COLO668 (cell line): Measurements from ENCODE around the gene GALNT17.
"Not testable (repeated sequence)": the region's sequence is repeated elsewhere in the genome, so short reads cannot be mapped to it uniquely, and the experiment has no call there.

Source experiments
- DNase-seq: peaks from one replicate; lab custom pipeline; 2025; ENCODE audit not compliant: unreplicated experiment; lab: John Stamatoyannopoulos, UW

Gene GALNT17

DNA sequence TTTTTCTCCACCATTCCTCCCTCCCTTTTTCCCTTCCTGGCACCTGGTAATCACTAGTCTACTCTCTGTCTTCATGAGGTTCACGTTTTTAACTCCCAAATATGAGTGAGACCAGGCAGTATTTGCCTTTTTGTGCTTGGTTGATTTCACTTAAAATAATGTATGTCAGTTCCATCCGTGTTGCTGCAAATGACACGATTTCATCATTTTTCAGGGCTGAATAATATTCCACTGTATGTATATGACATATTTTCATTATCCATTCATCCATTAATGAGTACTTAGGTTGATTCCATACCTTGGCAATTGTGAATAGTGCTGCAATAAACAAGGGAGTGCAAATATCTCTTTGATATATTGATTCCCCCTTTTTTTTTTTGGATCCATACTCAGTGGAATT is 25.8 kb downstream of the GALNT17 start:
- no peak for DNase-seq

DNA sequence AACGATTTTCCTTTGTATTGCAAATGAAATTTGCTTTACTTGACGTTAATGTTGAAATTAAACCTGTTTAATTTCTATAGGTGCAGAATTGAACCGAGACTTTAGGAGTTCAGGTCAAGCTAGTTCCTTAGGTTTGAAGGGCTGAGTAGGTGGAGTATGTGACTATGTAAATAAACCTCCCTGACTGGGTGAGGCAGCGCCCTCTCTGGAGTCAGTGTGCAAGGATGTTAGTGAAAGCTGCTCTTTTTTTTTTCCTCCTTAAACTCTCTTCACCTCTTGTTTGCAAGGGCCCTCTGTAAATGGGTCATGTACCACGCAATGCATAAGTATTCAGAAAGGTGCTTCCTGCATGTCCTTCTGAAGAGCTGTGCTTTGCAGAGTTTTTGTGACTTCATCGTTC is 33.8 kb downstream of the GALNT17 start:
- DNase-seq = no peak

DNA sequence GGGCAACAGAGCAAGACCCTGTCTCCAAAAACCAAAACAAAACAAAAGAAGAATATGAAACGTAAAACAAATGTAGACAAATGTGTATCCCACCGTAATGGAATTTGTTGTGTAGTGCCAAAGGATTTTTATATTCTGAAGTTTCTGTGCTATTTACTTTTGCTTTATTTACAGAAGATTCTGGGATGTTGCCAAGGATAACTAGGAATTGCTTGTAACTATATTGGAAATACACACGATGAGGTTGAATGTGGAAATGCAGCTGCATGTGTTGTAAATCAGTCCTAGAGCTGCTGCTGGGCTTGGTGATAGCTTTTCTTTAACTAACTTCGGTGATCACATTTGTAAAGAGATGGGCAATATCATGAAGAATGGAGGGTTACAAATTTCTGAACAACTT is 39.5 kb downstream of the GALNT17 start:
- DNase-seq = no peak

DNA sequence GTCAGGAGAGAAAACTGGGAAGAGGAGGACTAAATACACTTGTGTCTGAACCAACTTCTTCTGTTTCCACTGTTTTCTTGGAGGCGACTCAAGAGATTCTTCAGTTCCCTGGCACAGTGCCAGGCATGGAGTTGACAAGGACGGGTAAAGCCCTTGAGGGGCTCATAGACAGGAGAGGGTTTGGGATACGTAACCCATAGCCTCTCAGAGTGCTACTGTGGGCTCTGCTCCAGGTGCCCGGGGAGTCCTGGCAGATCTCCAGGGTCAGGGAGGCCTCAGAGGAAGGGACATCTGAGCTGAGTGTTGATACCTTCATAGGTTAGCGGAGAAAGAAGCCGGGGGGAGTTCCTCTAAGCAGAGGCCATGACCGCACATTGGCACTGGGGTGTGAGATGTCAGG is 42.0 kb downstream of the GALNT17 start:
- DNase-seq = no peak

DNA sequence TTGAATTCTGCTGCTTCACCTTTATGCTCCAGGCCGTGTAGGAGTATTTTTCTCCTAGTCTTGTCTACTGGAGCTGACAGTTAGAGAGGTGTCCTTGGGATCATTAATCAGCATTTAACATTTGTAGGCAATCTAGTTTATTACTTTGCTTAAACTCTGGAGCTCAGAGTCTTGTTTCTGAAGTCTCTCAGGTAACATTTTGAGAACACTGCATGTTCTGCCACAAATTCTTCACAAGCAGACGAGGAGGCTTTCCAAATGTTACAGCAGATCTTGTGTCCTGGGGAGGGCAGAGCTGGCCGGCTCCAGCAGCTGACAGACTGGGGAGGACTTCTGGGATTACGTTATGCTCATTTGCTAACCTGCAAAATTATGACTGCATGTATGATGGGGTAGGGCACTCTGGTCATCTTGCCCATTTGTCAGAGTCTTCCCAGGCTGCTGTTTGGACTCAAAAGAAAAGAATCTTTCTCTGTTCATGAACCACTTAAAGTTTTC is 50.5 kb downstream of the GALNT17 start:
- DNase-seq = no peak

DNA sequence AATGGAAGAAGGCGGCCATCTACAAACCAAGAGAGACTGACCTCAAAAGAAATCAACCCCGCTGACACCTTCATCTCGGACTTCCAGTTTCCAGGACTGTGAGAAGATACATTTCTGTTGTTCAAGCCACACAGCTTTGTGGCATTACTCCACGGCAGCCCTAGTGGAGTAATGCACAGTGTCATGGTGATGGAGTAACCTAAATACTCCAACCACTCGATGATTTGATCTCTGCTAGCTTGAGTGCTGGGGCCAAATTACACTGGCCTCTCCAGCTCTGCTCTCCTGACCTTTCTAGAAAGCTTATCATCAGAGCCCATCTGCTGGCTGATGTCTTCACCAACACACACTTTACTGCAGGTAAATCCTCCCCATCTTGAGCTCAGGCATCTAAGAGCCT is 52.2 kb downstream of the GALNT17 start:
- no peak for DNase-seq

DNA sequence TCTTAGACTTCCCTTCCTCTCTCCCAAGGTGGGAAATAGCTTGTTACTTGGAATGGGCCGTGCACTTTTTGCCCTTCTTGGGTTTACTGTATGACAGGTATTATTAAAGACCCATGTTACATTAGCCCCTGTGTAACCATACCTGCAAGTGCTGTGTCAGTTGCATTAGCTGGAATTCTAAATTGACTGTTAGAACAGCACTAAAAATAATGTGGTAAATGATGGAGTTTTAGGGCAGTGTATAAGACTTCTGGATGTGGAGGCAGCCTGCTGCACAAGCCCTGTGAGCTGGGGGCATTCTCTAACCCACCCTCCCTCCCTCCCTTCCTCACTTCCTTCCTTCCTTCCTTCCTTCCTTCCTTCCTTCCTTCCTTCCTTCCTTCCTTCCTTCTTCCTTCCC is 52.7 kb downstream of the GALNT17 start:
- no peak for DNase-seq

DNA sequence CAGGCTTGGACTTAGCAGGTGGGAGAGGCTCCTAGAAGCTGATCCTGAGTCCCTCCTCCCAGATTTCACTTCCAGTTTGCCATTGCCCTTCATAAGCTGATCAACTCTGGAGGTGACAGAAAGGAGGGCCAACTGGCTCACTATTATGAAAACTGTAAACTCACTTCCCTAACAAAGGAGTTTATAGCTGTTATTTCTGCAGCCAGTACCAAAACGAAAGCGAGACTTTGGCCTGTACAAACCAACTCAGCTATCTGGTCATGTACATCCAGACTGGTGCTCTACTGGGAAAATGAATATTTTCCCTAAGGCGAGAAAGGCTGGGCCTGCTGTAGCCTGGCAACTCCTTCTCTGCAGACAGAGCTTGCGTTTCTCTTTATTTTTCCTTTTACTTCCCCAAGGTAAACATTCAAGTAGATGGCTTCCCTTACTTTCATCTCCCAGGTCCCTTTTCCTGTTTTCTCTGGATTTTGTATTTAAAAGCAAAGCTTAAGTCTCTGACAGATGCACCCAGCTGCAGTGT is 54.7 kb downstream of the GALNT17 start:
- no peak for DNase-seq

DNA sequence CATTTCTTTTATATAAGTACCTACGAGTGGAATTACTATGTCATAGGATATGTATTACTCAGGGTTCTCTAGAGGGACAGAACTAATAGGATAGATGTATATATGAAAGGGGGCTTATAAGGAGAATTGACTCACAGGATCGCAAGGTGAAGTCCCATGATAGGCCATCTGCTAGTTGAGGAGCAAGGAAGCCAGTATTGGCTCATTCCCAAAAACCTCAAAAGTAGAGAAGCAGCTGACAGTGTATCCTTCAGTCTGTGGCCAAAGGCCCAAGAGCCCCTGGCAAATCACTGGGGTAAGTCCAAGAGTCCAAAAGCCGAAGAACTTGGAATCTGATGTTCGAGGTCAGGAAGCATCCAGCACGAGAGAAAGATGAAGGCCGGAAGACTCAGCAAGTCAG is 59.8 kb downstream of the GALNT17 start:
- no peak for DNase-seq

DNA sequence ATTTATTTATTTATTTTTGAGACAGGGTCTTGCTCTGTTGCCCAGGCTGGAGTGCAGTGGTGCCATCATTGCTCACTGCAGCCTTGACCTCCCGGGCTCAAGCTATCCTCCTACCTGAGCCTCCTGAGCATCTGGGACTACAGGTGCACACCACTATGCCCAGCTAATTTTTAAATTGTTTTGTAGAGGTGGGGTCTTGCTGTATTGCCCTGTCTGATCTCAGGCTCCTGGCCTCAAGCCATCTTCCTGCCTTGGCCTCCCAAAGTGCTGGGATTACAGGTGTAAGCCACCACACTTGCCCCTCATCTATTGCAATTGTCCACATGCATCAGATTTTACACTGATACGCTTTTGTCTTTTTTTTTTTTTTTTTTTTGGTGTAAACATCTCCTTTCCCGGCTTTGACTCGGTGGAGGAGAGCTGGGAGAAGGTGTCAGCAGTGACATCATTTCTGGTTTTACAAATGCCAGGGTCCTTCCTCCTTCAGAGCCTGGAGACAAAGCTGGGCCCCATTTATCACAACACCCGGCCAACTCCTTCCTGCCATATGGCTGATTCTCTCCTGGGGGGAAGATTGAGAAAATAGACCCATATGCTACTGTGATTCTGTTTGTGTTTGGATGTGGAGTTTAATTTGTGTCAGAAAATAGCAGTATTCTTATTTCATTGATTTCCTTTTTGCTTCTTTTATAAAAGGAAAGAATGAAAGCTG is 61.3 kb downstream of the GALNT17 start:
- no peak for DNase-seq

DNA sequence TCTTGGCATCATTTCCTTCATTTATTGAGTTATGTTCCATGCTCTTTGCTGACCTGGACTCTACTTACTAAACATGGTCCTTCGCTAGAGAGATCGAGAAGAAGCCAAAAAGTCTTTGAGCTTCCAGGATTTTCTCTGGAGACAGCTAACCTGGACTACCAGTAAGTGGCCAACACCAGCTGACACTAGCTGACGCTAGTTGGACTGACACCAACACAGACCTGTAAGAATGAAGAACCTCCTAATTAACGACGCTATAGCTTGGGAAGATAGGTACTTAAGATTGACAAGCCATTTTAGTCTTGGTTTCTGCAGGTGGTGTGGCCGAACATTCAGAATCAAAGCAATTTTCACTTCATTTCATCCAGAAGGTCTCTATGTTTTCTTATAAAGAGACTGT is 66.4 kb downstream of the GALNT17 start:
- DNase-seq = no peak

DNA sequence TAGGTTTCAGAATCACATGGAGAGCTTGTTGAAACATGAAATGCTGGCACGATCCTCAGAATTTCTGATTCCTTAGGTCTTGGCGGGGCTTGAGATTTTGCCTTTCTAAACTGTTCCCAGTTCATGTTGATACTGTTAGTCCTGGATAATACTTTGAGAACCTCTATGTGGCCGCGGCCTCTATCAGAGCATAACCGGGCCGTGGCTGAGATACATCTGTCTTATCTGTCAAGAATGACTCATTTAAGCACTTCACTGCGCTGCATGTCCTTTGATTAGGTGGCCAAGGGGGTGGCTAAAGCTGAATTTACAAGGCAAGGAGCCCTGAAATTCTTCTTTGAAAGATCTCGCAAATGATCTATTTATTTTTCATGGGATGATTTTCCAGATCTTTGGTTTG is 66.9 kb downstream of the GALNT17 start:
- no peak for DNase-seq

DNA sequence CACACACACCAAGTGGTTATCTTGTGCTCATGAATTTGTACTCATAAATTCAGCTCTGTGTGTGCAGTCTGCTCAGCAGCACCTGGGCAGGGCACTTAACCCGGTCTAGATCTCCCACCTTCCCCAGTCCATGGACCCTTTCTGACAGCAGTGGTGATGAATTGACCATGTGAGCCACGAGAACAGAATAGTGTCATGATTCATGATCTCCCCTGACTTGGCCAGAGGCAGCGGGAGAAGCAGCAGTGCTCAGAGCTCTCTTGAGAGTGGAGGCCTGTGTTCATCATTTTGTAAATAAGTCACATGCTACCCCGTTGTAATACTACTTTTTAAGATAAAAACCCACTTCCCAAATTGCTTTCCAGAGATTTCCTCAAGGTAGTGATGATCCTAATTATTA is 74.2 kb downstream of the GALNT17 start:
- DNase-seq = no peak

DNA sequence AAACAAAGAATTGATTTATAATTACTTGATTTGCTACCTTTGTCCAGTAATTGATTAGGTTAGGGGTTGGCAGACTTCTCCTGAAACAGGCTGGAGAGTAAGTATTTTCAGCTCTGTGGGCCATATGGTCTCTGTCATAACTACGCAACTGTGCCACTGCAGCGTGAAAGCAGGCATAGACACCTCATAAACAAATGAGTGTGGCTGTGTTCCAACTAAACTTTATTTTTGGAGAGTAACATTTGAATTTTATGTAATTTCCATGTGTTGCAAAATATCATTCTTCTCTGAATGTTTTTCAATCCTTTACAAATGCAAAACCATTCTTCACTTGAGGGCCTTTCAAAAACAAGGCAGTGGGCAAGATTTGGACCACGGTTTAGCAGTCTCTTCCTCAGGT is 76.9 kb downstream of the GALNT17 start:
- no peak for DNase-seq

DNA sequence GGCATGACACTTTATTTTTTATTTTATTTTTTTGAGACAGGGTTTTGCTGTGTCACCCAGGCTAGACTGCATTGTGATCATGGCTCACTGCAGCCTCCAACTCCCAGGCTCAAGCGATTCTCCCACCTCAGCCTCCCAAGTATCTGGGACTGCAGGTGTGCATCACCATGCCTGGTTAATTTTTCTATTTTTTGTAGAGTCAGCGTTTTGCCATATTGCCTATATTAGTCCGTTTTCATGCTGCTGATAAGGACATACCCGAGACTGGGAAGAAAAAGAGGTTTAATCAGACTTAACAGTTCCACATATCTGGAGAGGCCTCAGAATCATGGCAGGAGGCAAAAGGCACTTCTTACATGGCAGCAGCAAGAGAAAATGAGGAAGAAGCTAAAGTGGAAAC is 77.5 kb downstream of the GALNT17 start:
- not testable (repeated sequence) for DNase-seq

DNA sequence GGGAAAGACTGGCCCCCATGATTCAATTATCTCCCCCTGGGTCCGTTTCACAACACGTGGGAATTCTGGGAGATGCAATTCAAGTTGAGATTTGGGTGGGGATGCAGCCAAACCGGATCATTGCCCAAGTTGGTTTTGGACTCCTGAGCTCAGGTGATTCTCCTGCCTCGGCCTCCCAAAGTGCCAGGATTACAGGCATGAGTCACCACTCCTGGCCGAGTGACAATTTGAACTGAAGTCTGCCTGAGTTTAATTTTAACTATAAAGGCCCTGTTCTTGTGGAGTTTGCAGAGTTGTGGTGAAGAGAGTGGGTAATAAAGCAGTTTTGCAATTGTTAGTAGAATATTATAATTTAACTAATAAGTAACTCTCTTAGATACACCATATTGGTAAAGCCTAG is 78.3 kb downstream of the GALNT17 start:
- DNase-seq = no peak

DNA sequence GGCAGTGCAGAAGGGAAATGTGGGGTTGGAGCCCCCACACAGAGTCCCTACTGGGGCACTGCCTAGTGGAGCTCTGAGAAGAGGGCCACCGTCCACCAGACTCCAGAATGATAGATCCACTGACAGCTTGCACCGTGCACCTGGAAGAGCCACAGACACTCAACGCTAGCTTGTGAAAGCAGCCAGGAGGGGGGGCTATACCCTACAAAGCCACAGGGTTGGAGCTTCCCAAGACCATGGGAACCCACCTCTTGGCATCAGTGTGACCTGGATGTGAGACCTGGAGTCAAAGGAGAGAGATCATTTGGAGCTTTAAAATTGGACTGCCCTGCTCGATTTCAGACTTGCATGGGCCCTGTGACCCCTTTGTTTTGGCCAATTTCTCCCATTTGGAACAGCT is 80.5 kb downstream of the GALNT17 start:
- not testable (repeated sequence) for DNase-seq

DNA sequence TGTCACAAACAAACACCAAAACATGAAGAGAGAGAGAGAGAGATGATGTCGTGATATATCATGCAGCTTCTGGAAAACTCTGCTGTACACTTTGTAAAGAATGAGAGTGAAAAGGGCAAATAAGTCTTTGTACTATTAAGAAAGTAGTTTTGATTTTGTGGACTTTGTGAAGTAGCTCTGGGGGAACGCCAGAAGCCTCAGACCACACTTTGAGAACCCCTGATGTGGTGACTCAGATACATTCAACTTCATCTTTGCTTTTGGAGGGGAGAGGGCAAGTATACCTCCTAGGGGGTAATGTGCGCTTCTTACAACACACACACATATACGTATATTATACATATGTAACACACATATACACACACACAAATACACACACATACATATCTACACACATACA is 84.3 kb downstream of the GALNT17 start:
- no peak for DNase-seq

DNA sequence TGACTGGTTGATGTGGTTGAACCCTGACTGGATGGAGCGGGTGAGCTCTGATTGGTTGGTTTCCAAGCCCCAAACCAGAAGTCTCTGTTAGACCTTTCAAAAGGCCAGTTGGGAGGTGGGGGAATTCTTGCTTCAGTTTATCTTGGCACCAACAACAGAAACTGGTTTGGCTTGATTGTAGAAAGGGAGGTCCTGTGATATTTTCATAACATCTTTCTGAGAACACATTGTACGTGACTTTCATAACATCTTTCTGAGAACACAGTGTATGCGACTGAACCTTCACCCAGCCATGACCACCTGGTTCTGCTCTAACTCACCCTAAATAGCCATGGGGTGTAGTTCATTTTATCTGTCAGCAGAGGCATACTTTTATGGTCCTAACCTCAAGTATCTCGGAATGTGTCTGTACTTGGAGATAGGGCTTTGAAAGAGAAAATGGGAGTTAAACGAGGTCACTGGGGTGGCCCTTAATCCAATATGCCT is 88.3 kb downstream of the GALNT17 start:
- DNase-seq = no peak

DNA sequence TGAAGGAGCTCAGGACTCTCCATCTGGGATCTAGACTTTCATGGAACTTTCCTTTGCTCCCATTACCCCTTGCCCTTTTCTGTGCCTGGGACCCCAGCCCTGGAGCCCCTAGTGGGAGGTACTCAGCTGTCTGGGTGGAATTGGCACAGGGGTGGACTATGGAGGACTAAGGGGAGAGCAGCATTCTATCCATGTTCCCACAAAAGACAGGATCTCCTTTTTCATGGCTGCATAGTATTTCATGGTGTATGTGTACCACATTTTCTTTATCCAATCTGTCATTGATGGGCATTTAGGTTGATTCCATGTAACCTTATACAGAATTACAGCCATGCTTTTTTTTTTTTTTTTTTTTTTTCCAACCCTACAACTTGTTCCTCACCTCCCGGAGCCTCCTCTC is 89.1 kb downstream of the GALNT17 start:
- DNase-seq = no peak

DNA sequence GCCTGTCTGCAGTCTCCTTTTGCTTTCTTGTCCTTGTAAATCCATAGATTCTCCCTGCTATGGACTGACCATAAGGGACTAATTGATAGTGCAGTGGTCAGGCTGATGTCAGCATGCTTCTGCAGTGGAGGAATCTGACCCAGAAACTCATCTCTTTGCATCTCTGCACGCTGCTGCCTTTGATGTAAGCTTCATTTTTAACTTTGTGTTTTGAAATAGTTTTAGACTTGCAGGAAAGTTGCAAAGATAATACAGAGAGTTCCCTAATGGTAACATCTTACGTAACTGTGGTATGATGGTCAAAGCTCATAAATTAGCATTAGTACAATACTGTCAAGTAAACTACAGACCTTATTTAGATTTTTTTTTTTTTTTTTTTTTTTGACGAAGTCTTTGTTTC is 89.6 kb downstream of the GALNT17 start:
- DNase-seq = no peak

DNA sequence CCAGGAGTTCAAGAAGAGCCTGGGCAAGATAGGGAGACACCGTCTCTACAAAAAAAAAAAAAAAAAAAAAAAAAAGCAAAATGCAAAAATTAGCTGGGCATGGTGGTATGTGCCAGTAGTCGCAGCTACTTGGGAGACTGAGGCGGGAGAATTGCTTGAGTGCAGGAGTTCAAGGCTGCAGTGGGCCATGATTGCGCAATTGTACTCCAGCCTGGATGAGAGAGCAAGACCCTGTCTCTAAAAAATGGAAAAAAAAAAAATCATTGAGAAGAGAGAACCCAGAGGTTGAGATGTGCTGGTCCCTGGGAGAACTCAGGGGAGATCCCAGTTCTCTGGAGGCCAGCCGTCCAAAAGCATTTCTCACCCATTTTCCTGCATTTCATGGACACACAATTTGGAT is 95.2 kb downstream of the GALNT17 start:
- DNase-seq = no peak

DNA sequence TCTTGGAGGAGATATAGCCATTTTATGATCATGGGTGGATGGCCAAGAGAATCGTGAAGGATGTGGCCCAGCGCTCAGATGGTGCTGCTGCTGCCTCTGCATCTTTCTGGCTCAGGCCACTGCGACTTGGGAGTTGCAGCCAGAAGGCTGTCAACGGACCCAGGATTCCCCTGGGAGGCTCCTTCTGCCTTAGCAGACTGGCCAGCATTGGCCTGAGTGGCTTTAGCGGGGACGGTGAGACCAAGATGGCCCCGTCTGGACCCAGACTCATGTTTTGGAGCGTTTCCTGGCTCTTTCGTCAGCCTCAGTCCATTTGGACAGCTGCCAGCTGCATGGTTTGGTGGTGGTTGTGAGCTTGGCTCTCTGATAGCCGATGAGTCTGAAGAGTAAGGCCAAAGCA is 97.2 kb downstream of the GALNT17 start:
- no peak for DNase-seq
